UCSD-AML1 (cell line): ENCODE results near the gene SIGLEC12.
"Not testable (repeated sequence)": the region's sequence is repeated elsewhere in the genome, so short reads cannot be mapped to it uniquely, and the experiment has no call there.

Source experiments
- DNase-seq: peaks from one replicate; lab custom pipeline; 2025; ENCODE audit not compliant: unreplicated experiment; lab: John Stamatoyannopoulos, UW

The SIGLEC12 gene

DNA sequence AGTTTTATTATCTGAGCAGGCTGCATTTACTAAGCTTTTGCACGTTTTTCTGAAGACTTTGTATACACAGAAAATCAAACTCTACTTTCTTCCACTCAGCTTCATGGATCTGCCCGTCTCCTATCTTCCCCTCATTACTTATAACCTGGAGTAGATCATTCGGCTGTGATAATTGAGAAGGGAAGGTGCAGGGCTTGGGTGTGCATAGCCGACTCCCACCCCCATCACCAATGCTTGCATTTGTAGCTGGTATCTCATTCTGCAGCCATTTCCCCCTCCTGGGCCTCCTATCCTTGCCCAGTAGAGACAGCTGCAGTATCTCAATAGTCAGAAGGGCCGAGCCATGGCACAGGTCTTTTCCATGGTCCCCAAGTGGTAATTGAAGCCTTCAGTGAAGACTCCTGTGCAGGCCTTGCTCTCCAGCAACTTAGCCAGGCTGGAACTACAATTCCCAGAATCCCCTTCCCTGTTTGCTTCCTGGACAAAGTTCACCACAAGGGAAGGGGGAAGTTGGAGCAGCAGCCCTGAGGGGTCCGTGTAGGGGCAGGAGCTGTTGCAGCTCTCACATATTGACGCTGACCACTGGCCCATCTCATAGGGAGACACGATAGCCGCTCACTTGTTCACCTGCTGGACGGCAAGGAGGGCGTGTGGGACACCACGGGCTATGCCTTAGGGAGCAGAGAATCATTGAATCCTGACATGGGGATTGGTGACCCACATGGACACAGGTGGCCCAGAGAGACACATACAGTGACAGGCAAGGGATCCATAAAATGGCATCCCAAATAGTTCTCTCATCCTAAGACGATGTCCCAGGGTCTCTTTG lies 41.2 kb downstream of the SIGLEC12 start:
- DNase-seq = peak; percentile 38

DNA sequence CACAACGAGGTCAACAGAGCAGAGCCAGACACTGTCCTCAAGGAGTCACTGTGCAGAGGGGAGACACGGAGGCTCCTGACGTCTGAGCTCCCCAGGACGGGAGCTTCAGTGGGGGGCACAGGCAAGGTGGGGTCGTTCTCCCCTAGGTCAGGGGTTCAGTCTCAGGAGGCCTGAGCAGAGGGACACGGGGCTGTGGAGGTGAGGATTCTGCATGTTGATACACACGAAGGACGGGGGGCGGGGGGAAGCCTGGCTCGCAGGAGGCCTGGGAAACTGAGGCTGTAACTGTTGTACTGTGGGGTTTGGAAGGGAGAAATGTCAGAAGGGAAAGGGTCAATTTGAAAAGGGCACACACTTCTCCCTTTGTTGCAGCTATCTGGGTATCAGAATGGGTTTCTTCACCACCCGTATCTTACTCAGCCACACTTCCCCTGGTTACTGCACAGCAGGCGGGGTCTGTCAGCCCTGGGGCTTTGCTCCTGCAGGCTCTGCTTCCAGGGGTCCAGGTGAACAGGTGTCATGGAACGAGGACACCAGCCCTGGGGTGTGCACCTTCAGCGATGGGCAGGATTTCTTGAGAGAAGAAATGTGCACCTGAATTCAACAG lies 42.6 kb downstream of the SIGLEC12 start:
- DNase-seq = no peak

- no peak for DNase-seq
Measured at GRCh38 chr19:51458051-51458645, 43.5 kb downstream of the SIGLEC12 start, which contains the start of gene SIGLEC8. Gene SIGLEC8, minus strand, starts transcription at chr19:51458454. Its CDS starts 67 bp downstream, at chr19:51458387.

GRCh38 chr19:51457351-51458013 lies 44.1 kb downstream of the SIGLEC12 start:
- no peak for DNase-seq

DNA sequence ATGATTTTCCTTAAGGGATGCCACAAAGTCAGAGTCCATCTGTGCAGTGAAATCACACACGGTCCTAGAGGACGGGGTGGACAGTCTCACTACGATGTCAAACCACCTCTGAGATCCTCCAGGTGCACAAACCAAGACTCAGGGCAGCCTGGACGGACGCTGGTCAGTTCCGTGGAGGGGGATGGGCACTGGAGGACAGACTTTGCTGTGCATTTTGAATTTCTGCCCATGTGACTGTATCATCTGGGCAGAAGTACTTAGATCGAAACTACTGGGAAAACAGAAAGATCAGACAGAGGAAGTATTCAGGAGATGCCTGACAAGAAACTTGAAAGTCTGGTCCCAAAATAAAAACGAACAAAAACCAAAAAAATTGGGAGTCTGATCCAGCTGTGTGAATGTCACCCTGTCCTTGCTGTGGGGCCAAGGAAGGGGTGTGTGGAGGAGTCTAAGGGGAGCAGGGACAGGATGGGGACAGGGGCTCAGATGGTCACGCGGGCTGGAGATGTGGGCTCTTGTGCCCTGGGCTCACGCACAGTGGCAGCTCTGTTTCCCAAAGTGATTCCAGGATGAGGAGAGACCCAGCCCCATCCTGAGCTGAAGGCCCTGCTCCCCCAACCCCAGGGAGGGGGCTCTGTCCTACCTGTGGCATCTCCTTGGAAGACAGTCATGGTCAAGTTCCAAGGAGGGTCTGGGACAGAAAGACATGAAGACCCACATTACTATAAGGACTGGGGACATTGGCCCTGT lies 44.9 kb downstream of the SIGLEC12 start:
- no peak for DNase-seq

- no peak for DNase-seq
Measured at GRCh38 chr19:51450730-51451307, 50.8 kb downstream of the SIGLEC12 start.

DNA sequence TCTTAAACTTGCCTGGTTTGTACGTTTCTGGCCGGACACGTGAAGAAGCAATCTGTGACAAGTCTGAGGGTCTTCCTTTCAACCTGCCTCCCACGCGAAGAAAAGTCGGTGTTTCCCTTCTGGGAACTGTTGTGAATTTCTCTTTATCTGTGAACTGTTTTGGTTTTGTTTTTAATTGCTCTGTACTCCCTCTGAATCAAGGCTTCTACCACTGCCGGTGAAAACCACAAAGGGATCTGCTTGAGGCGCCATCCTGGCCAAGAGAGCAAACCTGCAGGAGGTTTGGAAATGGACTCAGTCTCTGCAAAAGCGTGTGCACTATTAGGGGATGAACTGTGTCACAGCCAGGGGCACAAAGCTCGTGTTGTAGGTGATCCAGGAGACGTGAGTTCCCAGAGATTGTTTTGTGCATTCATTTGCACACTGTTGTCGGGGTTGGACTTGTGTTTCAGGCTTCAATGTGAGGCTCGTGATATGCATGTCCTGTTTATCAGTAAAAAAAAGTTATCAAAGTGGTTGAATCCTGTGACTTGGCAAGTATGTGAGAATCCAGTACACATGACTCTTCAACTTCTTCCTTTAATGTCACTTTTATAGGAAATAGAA lies 53.1 kb downstream of the SIGLEC12 start:
- no peak for DNase-seq

GRCh38 chr19:51448011-51448410 lies 53.6 kb downstream of the SIGLEC12 start:
- no peak for DNase-seq

GRCh38 chr19:51447510-51447909 lies 54.1 kb downstream of the SIGLEC12 start:
- not testable (repeated sequence) for DNase-seq

DNA sequence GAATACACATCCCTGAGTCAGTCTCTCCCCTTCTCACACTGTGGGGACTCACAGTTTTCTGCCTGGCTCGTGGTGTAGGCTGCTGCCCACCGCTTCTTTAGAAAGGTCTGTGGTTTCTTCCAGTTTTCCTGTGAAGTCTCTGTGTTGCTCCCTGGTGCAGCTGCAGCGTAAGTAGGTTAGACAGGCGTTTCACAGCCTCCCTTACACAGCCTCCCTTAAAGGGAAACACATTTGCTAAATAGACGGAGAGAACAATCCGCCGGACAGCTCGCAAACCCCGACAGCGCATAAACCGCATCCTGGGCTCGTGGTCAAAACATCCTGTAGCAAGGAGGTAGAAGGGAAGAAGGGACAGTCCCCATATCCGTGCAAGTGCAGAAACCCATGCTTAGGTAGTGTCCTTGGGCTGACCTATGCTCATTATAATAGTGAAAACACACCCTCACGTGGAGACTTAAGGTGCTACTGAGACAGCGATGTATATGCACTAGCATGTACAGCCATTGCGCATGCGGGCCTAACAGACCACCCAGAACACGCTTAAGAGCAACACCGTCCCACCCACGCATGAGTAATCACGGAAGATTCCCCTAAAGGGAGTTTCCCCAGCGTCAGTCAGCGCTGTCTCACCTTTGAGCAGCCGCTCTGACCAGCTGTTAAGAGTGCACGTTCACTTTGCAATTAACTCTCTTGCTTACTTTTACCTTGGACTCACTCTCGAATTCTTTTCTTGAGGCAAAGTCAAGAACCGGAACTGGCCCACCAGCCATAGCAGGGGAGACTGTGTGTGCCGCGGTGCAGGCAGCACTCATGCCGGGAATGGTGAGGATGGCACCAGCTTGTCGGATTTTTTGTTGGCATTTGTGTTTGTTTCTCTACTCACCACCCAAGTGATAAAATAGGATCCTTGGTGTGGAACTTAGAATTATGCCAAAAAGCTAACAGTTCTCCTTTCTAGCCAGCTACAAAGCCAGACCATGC lies 59.9 kb downstream of the SIGLEC12 start:
- DNase-seq = peak; percentile 76
